Measurements from ENCODE around the gene ST6GALNAC5.

Gene ST6GALNAC5

GRCh38 chr1:76843821-76844464 lies 23.3 kb upstream of the ST6GALNAC5 start:
- H3K27me3 ChIP-seq (ENCODE audit: insufficient read depth, poor library complexity, severe bottlenecking) = no peaks in the 10 kb centered on the region
- DNase-seq (ENCODE audit: low read depth in 1 of 2, low spot score in 1 of 2) = no peak
- no peak overlapping the region for H3K27ac ChIP-seq (replicated peaks)
- TF ChIP-seq SPI1 (IDR thresholded peaks at IDR 0.05; ENCODE audit: borderline replicate concordance, low read depth) (no peak), GABPA (IDR thresholded peaks at IDR 0.05; ENCODE audit: low read depth) (no peak), REST (IDR thresholded peaks at IDR 0.05; ENCODE audit: insufficient replicate concordance, low read depth) (no peak), CTCF (IDR thresholded peaks at IDR 0.05; ENCODE audit: insufficient read depth, low read length) (no peak), POLR2AphosphoS5 (IDR thresholded peaks at IDR 0.05; ENCODE audit: low read depth) (no peak)
- no peak overlapping the region for H3K4me3 ChIP-seq (replicated peaks; ENCODE audit: insufficient read depth, low read length)

- peaks cover 2% of the 10 kb centered on the region for H3K27me3 ChIP-seq (ENCODE audit: insufficient read depth, poor library complexity, severe bottlenecking)
- H3K4me3 ChIP-seq (replicated peaks; ENCODE audit: insufficient read depth, low read length) = no peak overlapping the region
- TF ChIP-seq POLR2AphosphoS5 (IDR thresholded peaks at IDR 0.05; ENCODE audit: low read depth) (no peak), CTCF (IDR thresholded peaks at IDR 0.05; ENCODE audit: insufficient read depth, low read length) (no peak), GABPA (IDR thresholded peaks at IDR 0.05; ENCODE audit: low read depth) (no peak), SPI1 (IDR thresholded peaks at IDR 0.05; ENCODE audit: borderline replicate concordance, low read depth) (no peak), REST (IDR thresholded peaks at IDR 0.05; ENCODE audit: insufficient replicate concordance, low read depth) (no peak)
- no peak overlapping the region for H3K27ac ChIP-seq (replicated peaks)
- DNase-seq (ENCODE audit: low read depth in 1 of 2, low spot score in 1 of 2) = no peak
These were observed 13.0 kb upstream of the ST6GALNAC5 start for GRCh38 chr1:76854255-76854654.

GRCh38 chr1:76856104-76856503 lies 11.2 kb upstream of the ST6GALNAC5 start:
- DNase-seq (ENCODE audit: low read depth in 1 of 2, low spot score in 1 of 2) = no peak
- TF ChIP-seq GABPA (IDR thresholded peaks at IDR 0.05; ENCODE audit: low read depth) (no peak), POLR2AphosphoS5 (IDR thresholded peaks at IDR 0.05; ENCODE audit: low read depth) (no peak), REST (IDR thresholded peaks at IDR 0.05; ENCODE audit: insufficient replicate concordance, low read depth) (no peak), CTCF (IDR thresholded peaks at IDR 0.05; ENCODE audit: insufficient read depth, low read length) (no peak)
- H3K27me3 ChIP-seq (ENCODE audit: insufficient read depth, poor library complexity, severe bottlenecking) = peaks cover 2% of the 10 kb centered on the region
- H3K4me3 ChIP-seq (replicated peaks; ENCODE audit: insufficient read depth, low read length) = no peak overlapping the region
- no peak overlapping the region for H3K27ac ChIP-seq (replicated peaks)

Measured in HL-60 (cell line).